Activated B cell treated with CpG ODN at 0.5 μM for 24 hours (primary cell): ENCODE results near the gene CCDC170. TPM values are rescaled to one million over a fixed set of nuclear protein-coding genes. Genes with fewer than 3 reads are reported as not detected.

ENCODE experiments used
- ATAC-seq: fragments of 200-7000 bp; cut with Tn5 transposase; one replicate; pipeline ENCODE4 v1.10.0; 2021; ENCODE audit warnings: low read depth, mild to moderate bottlenecking, moderate library complexity
- CTCF ChIA-PET: fragments of 350-600 bp; sonication (Branson Sonifier 250); formaldehyde crosslinking; loops from one replicate; lab custom pipeline; 2021; ENCODE audit warnings: antibody characterized with exemption; lab: Charles Lee
- POLR2A ChIA-PET: fragments of 350-600 bp; sonication (Branson Sonifier 250); formaldehyde crosslinking; loops from one replicate; lab custom pipeline; 2021; ENCODE audit warnings: antibody characterized with exemption; lab: Charles Lee
- DNase-seq: peaks from one replicate; pipeline ENCODE4 v3.0.0; 2022
- H3K27ac Mint-ChIP-seq: one replicate; pipeline ENCODE4 v1.8.0; 2020; ENCODE audit warnings: mixed read lengths
- H3K27me3 Mint-ChIP-seq: one replicate; pipeline ENCODE4 v1.8.0; 2021; ENCODE audit warnings: mixed read lengths
- H3K36me3 Mint-ChIP-seq: one replicate; pipeline ENCODE4 v1.8.0; 2021; ENCODE audit warnings: low read depth, mixed read lengths
- H3K4me1 Mint-ChIP-seq: one replicate; pipeline ENCODE4 v1.8.0; 2021; ENCODE audit warnings: mixed read lengths
- H3K4me3 Mint-ChIP-seq: one replicate; pipeline ENCODE4 v1.8.0; 2020; ENCODE audit warnings: mild to moderate bottlenecking, mixed read lengths
- H3K9me3 Mint-ChIP-seq: one replicate; pipeline ENCODE4 v1.8.0; 2020; ENCODE audit warnings: mixed read lengths
- intact Hi-C: fragments of 100-400 bp; cut with micrococcal nuclease; formaldehyde crosslinking; loops from one replicate; pipeline ENCODE4 v1.15.1; 2024
- total RNA-seq: library from RNA; stranded (reverse); gene quantifications from 2 replicates; pipeline ENCODE4 v1.2.3, GENCODE V29; 2022
- TF ChIP-seq, protein P1 (sequence below): fragments of 200-600 bp; IDR thresholded peaks from one replicate; pipeline ENCODE4 v1.8.0; 2022; ENCODE audit warnings: antibody characterized with exemption, mild to moderate bottlenecking

Gene CCDC170
- total RNA-seq, 1 donor from 2014 or later = not detected

DNA sequence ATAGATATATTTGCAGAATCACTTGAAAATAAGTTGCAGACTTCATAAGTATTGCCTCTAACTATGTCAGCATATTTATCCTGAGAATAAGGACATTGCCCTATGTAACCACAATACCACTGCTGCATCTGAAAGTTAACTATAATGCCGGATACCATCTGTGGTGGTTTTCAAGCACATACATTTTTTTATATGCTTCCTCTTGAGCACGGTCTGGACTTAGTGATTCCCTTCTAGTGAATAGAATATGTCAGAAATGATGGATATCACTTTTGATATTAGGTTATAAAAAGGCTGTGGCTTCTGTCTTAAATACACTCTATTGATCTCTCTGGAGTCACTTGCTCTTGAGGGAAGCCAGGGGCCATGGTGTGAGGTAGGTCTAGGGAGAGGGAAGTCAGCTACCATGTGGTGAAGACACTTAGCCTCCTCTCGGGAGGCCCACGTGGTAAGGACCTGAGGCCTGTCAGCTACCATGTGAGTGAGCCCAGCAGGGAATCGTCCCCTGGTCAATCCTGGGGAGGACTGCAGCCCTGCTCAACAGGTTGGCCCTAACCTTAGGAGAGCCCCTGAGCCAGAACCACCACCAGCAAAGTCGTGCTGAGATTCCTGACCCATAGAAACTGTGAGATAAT lies 57.5 kb downstream of the CCDC170 start:
- Mint-ChIP-seq H3K27ac (no peak overlapping the region), H3K27me3 (peaks cover under 1% of the 10 kb centered on the region), H3K4me3 (no peak overlapping the region), H3K9me3 (peaks cover 7% of the 10 kb centered on the region), H3K4me1 (no peaks in the 10 kb centered on the region), H3K36me3 (no peaks in the 10 kb centered on the region)
- ChIA-PET POLR2A (no interaction called here), CTCF (no interaction called here)
- TF ChIP-seq, protein P1, sequence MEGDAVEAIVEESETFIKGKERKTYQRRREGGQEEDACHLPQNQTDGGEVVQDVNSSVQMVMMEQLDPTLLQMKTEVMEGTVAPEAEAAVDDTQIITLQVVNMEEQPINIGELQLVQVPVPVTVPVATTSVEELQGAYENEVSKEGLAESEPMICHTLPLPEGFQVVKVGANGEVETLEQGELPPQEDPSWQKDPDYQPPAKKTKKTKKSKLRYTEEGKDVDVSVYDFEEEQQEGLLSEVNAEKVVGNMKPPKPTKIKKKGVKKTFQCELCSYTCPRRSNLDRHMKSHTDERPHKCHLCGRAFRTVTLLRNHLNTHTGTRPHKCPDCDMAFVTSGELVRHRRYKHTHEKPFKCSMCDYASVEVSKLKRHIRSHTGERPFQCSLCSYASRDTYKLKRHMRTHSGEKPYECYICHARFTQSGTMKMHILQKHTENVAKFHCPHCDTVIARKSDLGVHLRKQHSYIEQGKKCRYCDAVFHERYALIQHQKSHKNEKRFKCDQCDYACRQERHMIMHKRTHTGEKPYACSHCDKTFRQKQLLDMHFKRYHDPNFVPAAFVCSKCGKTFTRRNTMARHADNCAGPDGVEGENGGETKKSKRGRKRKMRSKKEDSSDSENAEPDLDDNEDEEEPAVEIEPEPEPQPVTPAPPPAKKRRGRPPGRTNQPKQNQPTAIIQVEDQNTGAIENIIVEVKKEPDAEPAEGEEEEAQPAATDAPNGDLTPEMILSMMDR = no peak
- intact Hi-C loops = no loop called here
- ATAC-seq (no peak), DNase-seq (no peak)

GRCh38 chr6:151553416-151554165 lies 59.8 kb downstream of the CCDC170 start:
- no peak for ATAC-seq
- TF ChIP-seq, protein P1 = no peak
- Mint-ChIP-seq H3K27ac (no peak overlapping the region), H3K4me3 (no peak overlapping the region), H3K9me3 (peaks cover 12% of the 10 kb centered on the region), H3K36me3 (no peaks in the 10 kb centered on the region), H3K4me1 (no peaks in the 10 kb centered on the region), H3K27me3 (no peaks in the 10 kb centered on the region)
- intact Hi-C loops = no loop called here
- no peak for DNase-seq
- CTCF ChIA-PET = no interaction called here
- POLR2A ChIA-PET = no interaction called here

- ChIA-PET POLR2A (no interaction called here), CTCF (no interaction called here)
- no peak overlapping the region for H3K27ac Mint-ChIP-seq
- peaks cover 8% of the 10 kb centered on the region for H3K27me3 Mint-ChIP-seq
- peaks cover 37% of the 10 kb centered on the region for H3K9me3 Mint-ChIP-seq
- ATAC-seq (no peak), DNase-seq (no peak)
- intact Hi-C loops = no loop called here
- TF ChIP-seq, protein P1 = no peak
- no peaks in the 10 kb centered on the region for H3K4me1 Mint-ChIP-seq
- H3K4me3 Mint-ChIP-seq = no peak overlapping the region
- peaks cover 6% of the 10 kb centered on the region for H3K36me3 Mint-ChIP-seq
These were observed 67.4 kb downstream of the CCDC170 start for GRCh38 chr6:151561238-151561637.

DNA sequence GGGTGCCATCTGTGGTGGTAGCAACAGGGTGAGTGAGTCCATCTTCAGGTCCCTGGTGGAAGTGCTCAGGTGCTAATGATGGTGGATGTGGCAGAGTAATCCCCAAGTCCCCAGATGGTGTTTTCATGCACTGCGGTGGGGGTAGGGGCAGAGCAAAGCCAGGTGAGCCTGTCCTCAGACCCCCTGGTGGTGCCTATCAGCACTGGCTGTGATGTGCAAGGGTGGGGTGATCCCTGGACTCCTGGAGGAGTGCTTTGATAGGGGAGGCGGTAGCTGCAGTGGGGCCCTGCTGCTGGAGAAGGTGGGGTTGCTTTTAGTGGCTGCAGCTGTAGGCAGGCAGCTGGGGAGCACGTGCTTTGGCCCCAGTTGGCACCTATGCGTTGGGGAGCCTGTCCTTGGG lies 70.8 kb downstream of the CCDC170 start:
- DNase-seq (no peak), ATAC-seq (no peak)
- H3K4me1 Mint-ChIP-seq = no peaks in the 10 kb centered on the region
- H3K4me3 Mint-ChIP-seq = no peak overlapping the region
- peaks cover 28% of the 10 kb centered on the region for H3K9me3 Mint-ChIP-seq
- H3K36me3 Mint-ChIP-seq = peaks cover 6% of the 10 kb centered on the region
- H3K27me3 Mint-ChIP-seq = peaks cover 13% of the 10 kb centered on the region
- intact Hi-C loops = no loop called here
- ChIA-PET POLR2A (no interaction called here), CTCF (no interaction called here)
- H3K27ac Mint-ChIP-seq = no peak overlapping the region
- TF ChIP-seq, protein P1 = no peak

DNA sequence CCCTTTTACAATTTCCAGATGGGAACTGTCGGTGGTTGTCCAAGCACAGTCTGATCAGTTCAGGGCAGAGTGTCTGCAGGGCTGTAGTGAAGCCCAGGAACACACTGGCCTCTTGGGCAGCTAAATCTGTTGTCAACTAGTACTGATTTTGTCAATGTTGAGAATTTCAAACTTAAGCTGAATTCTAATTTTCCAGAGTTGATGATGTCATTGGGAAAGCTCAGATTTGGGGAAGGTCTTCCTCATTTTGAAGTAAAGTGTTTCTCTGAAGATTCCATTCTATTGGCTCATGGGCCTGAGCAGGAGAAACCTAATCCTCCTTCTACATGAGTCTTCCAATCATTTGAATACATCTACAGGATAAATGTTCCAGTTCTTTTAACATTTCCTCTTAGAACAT lies 72.1 kb downstream of the CCDC170 start:
- Mint-ChIP-seq H3K4me3 (no peak overlapping the region), H3K9me3 (peaks cover 19% of the 10 kb centered on the region), H3K27me3 (peaks cover 13% of the 10 kb centered on the region), H3K4me1 (no peaks in the 10 kb centered on the region), H3K36me3 (peaks cover 6% of the 10 kb centered on the region), H3K27ac (no peak overlapping the region)
- ChIA-PET POLR2A (no interaction called here), CTCF (no interaction called here)
- ATAC-seq (no peak), DNase-seq (no peak)
- TF ChIP-seq, protein P1 = no peak
- intact Hi-C loops = no loop called here
